ENCODE data around the gene METTL8.
"Not testable (repeated sequence)": the region's sequence is repeated elsewhere in the genome, so short reads cannot be mapped to it uniquely, and the experiment has no call there.

The METTL8 gene

DNA sequence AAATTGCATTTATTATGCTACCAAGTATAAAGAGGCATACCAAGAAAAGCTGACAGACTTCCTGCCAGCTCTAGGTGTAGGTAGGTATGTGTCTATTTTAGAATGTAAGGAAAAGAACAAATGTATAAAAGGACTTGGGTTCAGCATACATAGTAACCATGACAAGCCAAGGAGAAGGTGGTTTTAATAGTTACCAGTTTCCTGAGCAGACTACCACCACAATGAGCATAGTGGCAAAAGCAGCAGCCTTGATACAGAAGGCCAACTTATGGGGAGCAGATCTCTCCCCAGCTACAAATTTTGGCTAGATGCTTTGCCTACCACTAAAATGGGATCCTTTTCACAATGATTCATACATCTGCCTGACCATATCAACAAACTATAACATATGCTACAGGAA lies 34.5 kb downstream of the METTL8 start:
- FAIRE-seq, result no peak

DNA sequence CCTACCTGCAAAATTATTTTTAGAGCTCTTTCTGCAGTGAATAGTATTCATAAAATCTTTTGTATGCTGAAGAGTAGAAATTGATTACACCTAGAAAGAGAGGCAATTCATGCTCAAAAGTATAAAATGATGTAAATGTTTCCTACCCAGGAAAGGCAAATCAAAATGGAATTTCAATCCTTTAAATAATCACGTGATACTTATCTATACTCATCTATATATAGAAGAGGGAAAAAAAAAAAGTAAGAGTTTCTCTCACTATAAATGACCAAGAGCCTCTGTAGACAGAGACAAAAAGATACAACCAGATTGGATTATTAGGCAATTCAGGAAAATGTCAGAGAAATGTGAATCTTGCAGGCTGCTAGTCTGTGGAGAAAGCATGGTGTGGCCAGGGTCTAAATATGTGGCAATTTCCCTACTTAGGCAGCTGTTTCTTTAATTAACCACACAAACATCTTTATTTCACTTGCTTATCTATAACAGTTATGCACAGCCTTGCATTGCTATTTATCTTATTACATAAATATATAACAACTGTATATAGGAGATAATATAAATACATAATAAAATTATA lies 39.5 kb downstream of the METTL8 start:
- FAIRE-seq, result no peak

DNA sequence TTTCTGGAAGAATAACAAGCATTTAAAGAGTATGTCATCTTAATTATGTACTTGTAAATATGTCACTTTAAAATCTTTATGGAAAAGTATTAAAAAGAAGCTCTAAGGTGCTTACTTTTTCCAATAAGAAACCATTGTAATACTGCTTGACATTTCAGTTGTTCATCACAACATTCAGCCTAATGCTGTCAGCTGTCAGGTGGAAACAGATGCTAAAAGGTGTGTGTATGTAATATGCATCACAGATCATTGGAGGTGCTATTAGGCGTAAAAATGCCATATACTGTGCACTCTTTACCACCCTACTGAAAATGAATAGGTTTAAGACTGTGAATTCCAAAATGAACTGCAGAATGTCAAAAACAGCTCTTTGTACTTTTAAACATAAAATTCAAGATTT lies 40.3 kb downstream of the METTL8 start:
- no peak for FAIRE-seq

DNA sequence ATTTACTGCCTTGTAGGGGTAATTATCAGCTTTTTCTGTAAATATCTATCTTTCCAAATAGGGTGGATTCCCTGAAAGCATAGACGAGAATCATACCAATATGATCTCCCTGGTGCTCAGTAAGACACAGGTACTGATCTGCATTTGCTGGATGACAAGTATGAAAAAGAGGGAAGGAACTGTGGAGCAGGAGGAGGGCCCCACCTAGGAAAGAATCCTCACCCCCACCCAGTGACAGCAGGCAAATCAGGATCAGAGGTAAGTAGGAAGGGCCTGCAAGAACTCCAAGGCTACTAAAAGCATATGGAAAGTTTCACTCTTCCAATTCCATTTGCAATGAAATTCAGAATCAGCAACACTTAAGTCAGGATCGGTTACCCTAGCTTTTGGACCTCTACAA lies 42.3 kb downstream of the METTL8 start:
- FAIRE-seq, result no peak

DNA sequence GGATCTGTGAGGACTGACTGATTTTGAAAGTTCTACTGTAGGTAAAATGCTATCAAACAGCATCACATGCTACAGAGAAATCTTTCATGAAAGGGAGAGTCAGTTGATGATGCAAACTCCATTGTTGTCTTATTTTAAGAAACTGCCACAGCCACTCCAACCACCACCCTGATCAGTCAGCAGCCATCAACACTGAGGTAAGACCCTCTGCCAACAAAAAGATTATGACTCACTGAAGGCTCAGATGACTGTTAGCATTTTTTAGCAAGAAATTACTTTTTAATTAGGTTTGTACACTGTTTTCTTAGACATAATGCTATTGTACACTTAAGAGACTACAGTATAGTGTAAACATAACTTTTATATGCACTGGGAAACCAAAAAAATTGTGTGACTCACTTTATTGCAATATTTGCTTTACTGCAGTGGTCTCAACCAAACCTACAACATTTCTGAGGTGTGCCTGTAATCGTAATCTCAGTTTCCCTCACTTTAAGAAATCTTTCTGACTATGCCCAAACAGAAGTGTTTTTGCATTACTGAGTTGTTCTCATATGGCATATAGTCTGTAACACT lies 42.8 kb downstream of the METTL8 start:
- FAIRE-seq, result no peak

DNA sequence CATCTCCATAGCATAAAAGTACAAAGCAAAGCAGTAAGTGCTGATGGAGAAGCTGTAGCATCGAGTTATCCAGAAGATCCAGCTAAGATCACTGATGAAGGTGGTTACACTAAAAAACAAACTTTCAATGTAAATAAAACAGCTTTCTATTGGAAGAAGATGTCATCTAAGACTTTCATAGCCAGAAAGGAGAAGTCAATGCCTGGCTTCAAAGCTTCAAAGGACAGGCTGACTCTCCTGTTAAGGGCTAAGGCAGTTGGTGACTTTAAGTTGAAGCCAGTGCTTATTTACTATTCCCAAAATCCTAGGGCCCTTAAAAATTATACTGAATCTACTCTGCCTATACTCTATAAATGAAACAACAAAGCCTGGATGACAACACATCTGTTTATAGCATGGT lies 44.0 kb downstream of the METTL8 start:
- FAIRE-seq, result no peak

DNA sequence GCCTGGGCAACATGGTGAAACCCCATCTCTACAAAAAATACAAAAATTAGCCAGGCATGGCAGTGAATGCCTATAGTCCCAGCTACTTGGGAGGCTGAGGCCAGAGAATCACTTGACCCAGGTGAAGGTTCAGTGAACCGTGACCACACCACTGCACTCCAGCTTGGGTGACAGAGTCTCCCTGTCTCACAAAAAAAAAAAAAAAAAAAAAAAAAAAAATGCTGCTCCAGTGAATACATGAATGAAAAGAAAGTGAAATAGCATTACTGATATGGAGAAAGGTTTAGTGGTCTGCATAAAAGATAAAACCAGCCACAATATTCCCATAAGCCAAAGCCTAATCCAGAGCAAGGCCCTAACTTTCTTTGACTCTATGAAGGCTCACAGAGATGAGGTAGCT lies 44.5 kb downstream of the METTL8 start:
- FAIRE-seq, result no peak

DNA sequence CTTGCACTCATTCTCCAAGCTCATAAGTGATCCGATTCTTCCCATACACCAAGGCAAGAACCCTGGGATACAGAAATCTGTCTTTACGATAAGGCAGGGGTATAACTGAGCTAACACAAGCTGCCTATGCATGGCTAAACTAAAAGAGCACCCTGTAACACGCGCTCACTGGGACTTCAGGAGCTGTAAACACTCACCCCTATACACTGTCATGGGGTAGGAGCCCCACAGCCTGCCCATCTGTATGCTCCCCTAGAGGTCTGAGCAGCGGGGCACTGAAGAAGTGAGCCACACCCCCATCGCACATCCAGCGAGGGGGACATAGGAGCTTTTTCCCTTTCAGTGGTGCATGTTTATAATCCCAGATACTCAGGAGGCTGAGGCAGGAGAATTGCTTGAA lies 46.7 kb downstream of the METTL8 start:
- no peak for FAIRE-seq

DNA sequence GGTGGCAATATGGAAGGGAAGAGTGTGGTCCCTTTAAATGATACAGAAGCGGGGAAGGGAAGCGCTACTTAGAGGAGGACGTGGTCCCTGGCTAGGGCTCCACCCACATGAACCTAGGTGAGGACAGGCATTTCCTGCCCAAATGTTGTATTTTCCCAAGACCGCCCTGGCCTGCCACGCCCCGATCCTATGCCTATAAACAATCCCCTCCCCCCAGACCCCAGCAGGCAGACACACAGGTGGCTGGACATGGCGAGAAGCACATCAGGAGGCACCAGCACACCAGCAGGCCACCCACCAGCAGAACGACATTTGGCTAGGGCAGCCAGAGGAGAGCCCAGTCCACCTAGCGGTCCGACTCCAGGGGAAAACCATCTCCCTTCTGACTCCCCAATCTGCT lies 47.2 kb downstream of the METTL8 start:
- FAIRE-seq, result no peak

DNA sequence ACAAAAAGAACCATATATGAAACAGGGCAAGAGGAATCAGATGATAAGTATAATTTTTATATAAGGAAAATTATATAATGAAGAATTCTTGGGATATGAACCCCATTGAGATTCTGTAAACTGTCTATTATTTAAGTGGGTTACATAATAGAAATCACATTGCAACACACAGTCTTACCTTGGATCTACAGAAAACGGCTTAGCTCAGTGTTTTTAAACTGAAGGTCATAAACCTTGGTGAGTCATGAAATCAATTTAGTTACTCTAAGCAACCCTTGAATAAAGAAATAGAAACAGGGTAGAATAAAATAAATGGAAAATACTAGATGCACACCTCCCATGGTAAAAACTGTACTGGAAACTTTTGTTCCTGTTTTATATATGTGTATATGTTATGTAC lies 50.7 kb downstream of the METTL8 start:
- no peak for FAIRE-seq

DNA sequence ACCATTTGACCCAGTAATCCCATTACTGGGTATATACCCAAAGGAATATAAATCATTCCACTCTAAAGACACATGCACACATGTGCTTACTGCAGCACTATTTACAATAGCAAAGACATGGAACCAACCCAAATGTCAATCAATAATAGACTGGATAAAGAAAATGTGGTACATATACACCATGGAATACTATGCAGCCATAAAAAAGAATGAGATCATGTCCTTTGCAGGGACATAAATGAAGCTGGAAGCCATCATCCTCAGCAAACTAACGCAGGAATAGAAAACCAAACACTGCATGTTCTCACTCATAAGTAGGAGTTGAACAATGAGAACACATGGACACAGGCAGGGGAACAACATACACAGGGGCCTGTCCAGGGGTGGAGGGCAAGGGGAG lies 51.6 kb downstream of the METTL8 start:
- not testable (repeated sequence) for FAIRE-seq

DNA sequence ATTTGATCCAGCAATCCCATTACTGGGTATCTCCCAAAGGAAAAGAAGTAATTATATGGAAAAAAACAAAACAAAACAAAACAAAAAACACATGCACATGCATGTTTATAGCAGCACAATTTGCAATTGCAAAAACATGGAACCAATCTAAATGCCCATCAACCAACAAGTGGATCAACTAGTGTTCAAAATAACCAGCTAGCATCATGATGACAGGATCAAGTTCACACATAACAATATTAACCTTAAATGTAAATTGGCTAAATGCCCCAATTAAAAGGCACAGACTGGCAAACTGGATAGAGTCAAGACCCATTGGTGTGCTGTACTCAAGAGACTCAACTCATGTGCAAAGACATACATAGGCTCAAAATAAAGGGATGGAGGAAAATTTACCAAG lies 55.9 kb downstream of the METTL8 start:
- not testable (repeated sequence) for FAIRE-seq

DNA sequence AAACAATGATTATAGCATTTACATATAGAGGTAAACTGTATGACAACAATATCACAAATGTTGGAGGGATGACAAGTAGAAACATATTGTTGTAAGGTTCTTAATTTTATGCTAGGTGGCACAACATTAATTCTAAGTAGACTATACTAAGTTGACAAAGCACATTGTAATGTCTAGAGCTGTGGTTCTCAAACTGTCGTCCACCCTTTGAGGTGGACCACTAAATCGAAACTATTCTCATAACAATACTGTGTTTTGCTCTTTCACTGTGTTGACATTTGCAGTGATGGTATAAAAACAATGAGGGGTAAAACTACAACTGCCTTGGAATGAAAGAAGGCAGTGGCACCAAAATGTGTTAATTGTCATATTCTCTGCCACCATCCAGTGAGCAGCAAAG lies 66.1 kb downstream of the METTL8 start:
- FAIRE-seq, result no peak

DNA sequence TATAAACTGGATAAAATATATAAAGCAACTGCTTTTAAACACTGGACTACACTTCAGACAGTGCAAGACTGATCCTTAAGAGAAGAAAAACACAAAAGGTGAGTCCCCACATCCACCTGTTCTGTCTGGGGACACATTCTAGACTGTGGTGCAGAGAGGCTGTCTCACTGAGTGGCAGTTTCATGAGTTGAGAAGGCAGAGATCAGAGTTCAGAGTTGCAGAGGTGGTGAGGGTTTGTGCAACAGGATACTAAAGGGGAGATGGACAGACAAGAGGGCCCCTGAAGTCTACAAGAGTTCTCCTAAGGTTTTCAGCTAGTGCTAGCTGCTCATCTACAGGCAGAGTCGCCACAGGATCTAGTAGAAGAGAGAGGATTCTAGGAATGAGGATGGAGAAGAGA lies 68.0 kb downstream of the METTL8 start:
- no peak for FAIRE-seq

DNA sequence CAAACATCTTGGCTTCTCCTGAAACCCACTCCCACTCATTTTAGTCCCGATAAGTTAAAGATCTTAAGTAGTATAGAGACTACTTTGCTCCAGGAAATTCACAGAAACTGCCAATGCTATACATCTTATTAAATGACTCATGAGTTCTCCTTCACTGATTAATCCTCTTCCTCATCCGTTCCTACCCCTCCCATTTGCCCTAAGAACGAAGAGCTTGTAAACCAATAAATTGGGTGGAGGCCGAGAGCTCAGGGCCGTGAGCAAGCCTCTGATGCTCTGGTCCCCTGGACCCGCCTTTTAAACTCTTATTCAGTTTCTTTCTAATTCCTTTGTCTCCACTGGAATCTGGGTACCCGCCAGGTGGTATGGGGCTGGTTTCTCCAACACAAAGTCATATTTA lies 68.6 kb downstream of the METTL8 start:
- no peak for FAIRE-seq

DNA sequence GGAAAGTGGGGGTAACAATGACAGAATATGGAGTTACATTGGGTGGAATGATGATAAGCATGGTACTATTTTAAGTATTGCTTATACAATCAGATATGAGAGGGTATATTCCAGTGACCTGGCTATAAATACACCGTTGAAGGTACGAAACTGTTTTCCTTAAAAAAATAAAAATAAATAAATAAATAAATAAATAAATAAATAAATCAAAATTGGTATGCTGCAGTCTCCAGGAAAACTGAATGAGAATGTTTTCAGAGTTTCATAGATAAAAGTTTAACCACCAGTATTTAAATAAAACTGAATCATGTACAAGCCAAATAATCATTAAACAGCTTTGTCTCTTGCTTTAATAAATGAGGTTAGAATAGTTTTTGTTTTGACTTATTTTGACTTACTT lies 71.4 kb downstream of the METTL8 start:
- FAIRE-seq, result no peak

DNA sequence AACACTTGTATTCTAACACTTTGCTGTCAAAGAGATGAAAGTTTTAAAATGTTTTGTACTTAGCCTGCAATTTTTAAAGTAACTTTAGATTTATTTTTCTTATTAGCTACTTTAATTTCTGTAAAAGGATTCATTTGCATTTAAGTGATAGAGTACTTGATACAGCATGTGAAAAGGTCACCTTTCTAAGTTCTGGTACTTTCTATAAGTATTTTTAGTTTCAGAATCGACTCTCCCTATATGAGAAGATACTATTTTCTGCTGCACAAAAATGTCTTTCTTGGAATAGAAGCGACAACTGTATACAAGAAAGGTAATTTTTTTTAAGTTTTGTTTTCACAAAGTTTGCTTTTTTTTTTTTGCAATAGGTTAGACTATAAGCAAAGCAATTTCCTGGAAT lies 72.9 kb downstream of the METTL8 start:
- no peak for FAIRE-seq

DNA sequence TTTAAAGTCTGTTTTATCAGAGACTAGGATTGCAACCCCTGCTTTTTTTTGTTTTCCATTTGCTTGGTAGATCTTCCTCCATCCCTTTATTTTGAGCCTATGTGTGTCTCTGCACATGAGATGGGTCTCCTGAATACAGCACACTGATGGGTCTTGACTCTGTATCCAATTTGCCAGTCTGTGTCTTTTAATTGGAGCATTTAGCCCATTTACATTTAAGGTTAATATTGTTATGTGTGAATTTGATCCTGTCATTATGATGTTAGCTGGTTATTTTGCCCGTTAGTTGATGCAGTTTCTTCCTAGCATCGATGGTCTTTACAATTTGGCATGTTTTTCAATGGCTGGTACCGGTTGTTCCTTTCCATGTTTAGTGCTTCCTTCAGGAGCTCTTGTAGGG lies 80.0 kb downstream of the METTL8 start:
- FAIRE-seq, result not testable (repeated sequence)

DNA sequence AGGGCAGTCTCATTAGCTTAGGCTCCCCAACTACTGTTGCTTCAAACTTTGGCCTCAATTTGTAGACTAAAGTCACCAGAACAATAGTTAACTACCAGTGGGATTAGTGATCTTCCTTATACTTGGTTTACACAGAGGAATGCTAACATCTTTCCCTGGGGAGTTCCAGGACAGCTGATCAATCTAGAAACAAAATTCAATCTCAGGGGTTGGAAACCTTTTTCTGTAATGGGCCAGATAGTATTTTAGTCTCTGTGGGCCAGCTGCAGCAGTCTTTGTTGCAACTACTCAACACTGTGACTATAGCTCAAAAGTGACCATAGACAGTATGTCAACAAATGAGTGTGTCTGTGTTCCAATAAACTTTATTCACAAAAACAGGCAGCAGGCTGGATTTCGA lies 85.7 kb downstream of the METTL8 start:
- FAIRE-seq, result no peak

DNA sequence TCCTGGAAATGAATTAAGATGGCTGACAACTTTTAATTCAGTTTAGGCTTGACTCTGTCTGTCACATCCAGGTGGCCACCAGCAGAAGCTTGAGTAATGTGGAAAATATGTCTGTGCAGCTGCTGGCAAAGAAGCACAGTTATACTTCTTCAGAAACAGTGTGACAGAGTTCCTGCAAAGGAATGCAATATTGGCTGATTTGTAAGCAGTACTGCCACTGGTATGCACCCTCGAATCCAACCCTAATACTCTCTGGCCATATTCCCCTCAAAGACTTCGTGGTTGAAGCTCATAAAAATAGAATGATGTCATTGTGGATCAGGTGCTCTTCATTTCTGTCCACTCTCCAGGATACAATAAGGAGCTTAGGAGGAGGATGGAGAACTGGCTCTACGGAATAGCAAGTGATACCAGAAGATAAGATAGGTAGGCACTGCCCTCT lies 86.2 kb downstream of the METTL8 start:
- FAIRE-seq, result no peak

DNA sequence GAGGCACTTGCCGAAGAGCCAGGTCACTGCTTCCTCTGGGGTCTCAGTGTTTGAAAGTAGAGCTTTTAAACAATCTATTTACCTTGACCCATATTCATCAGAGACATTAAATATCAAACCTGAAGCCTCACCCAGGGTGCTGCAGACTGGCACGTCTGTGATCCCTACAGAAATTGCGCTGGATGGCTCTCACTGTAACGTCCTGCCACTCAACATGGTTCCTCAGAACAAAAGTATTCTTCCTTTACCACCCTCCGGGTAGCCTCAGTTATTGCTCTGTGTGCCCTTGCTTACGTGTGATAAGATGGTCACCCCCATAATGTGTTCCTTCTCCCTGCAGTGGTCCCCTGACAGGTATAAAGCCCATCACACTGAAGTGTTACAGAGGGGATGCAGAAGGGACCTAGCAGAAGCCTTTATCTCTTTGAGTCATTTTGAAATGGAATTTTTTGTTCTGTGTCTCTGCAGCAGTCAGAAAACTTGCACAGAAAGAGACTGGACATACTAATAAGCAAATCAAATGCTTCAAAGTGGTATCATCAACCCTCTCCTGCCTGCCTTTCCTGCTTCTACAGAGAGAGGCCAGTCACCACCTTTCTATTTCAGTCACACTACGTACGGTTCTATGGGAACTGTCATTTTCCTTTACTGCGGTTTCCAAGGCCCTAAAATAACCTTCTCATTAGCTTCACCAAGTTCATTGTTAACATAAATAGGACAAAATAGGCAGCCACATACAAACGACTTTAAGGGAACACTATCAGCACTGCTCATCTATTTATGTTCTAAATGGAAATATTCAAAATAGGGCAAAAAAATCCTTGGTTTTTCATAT lies 86.8 kb downstream of the METTL8 start:
- no peak for FAIRE-seq

DNA sequence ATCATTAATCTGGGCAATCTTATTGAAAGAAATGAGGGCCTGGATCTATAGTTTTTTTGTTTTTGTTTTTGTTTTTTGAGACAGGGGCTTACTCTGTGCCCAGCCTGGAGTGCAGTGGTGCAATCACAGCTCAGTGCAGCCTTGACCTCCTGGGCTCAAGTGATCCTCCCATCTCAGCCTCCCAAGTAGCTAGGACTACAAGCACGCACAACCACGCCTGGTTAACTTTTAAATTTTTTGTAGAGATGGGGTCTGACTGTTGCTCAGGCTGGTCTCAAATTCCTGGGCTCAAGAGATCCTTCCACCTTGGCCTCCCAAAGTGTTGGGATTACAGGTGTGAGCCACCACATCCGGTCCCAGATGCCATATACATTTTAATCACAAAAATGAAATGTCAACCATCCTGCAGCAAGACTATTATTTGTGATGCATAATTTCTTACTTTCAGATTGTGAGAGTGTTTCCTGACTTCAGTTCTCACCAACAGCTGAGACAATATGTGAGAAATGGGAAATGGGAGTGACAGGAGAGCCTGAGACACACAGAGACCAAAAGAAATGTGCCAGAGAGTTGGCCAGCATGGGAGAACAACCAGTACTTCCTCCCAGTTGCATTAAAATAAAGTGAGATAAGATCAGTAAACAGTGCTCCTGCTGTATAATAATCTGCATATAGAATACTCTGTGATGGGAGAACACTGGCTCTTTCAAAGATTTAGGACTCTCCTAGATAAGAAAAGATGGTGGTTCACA lies 87.6 kb downstream of the METTL8 start:
- FAIRE-seq, result no peak

DNA sequence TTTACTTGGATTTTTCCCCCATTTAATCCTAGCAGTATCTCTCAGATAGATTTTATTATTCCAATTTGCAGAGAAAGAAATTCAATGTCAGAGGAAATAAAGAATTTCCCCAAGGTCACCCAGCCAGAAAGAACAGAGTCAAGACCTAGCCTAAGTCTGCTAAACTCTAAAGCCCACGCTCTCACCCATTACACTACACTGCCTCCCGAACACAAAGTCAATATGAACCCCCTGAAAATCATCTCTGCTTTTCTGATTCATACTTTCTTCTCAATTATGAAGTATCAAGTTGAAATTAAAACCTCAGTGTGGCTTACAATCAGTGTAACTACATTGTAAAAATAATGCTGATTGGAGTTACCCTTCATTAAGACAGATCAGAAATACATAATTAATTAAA lies 89.6 kb downstream of the METTL8 start:
- FAIRE-seq, result no peak

DNA sequence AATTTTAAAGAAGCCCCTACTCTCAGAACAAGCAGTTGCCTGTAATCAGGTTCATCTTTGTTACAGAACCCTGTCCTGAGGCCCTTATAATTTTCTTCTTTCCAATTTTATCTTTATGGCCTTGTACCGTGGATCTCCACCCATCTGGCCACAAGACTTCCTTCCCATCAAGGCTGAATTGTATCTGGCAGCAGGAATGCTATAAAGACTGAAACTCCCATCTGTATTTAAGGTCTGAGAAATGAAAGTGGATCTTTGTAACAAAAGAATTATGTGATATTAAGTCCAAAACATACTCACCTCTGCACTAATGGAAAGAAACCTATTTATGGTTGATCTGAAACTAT lies 91.8 kb downstream of the METTL8 start:
- FAIRE-seq, result no peak
